ENCODE data around the gene LHPP. TPM values are rescaled to one million over a fixed set of nuclear protein-coding genes. Genes with fewer than 3 reads are reported as not detected.

Gene LHPP
- total RNA-seq, 1 donor from 2014 or later, result 4.2 TPM

DNA sequence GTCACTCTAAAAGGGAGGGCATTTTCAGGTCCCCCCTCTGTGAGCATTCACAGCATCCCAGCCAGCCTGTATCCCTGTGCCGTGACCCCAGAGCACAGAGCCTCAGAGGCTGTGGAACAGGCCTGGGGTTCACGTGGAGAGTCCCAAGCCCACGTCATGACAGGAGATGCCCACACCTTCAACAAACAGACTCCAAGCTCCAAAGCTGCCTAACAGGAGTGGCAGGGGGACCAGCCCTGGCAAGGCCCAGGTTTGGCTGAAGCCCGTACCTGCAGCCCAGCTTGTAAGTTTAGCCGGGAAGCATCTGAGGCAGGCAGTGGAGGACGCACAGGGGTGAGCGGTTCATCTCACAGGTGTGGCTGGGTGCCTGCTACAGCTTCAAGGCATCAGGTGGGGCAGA is 33.5 kb downstream of the LHPP start:
- DNase-seq (ENCODE audit: low spot score), result no peak
- no peak overlapping the region for H3K4me3 Mint-ChIP-seq (ENCODE audit: unreplicated experiment)
- TF ChIP-seq, protein P1, sequence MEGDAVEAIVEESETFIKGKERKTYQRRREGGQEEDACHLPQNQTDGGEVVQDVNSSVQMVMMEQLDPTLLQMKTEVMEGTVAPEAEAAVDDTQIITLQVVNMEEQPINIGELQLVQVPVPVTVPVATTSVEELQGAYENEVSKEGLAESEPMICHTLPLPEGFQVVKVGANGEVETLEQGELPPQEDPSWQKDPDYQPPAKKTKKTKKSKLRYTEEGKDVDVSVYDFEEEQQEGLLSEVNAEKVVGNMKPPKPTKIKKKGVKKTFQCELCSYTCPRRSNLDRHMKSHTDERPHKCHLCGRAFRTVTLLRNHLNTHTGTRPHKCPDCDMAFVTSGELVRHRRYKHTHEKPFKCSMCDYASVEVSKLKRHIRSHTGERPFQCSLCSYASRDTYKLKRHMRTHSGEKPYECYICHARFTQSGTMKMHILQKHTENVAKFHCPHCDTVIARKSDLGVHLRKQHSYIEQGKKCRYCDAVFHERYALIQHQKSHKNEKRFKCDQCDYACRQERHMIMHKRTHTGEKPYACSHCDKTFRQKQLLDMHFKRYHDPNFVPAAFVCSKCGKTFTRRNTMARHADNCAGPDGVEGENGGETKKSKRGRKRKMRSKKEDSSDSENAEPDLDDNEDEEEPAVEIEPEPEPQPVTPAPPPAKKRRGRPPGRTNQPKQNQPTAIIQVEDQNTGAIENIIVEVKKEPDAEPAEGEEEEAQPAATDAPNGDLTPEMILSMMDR (IDR thresholded peaks at IDR 0.05; ENCODE audit: unreplicated experiment), result no peak
- H3K27ac Mint-ChIP-seq (ENCODE audit: unreplicated experiment), result no peak overlapping the region
- peaks cover 2% of the 10 kb centered on the region for H3K27me3 Mint-ChIP-seq (ENCODE audit: unreplicated experiment)
- H3K4me1 Mint-ChIP-seq (ENCODE audit: unreplicated experiment), result peaks cover 6% of the 10 kb centered on the region
- no peaks in the 10 kb centered on the region for H3K36me3 Mint-ChIP-seq (ENCODE audit: low read depth, unreplicated experiment)
- no peaks in the 10 kb centered on the region for H3K9me3 Mint-ChIP-seq (ENCODE audit: unreplicated experiment)

DNA sequence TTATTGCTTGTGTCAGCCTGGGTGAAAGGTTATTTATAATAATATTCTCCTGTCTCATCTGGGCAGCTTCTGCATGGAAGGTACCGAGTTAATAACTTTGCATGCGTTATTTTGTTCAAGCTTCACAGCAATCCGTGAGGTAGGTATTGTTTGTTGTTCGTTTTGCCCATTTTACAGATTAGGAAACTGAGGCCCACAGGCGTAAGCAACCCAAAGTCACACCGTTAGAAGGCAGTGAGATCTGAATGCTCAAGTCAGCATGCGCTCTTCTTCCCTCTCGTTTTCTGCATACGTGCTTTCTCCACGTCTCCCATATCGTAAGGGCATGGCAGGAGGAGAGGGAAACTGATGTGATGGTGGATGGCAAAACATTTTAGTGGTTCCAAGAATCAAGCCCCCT is 34.1 kb downstream of the LHPP start:
- Mint-ChIP-seq H3K4me3 (ENCODE audit: unreplicated experiment) (no peak overlapping the region), H3K27ac (ENCODE audit: unreplicated experiment) (no peak overlapping the region), H3K4me1 (ENCODE audit: unreplicated experiment) (peaks cover 6% of the 10 kb centered on the region), H3K36me3 (ENCODE audit: low read depth, unreplicated experiment) (peaks cover 2% of the 10 kb centered on the region), H3K9me3 (ENCODE audit: unreplicated experiment) (no peaks in the 10 kb centered on the region), H3K27me3 (ENCODE audit: unreplicated experiment) (peaks cover 2% of the 10 kb centered on the region)
- no peak for DNase-seq (ENCODE audit: low spot score)
- TF ChIP-seq, protein P1 (IDR thresholded peaks at IDR 0.05; ENCODE audit: unreplicated experiment), result no peak

DNA sequence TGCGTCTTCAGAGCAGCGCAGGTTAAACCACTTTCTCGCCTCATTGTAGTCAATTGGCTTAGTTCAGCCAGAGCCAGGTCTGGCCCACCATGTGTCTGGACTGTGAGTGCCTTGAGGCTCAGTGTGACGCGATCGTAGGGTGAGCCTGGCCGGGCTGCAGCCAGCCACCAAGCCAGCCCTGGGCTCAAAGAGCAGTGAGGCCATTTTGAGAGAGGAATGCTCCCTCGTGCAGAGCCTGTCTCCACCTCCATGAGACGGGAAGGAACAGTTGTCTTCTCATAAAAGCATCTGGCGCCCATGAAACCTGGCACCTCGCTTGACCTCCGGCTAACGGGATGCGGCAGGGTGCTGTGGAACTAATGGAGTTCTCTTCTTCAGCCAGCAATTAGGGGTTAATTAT is 34.5 kb downstream of the LHPP start:
- H3K9me3 Mint-ChIP-seq (ENCODE audit: unreplicated experiment), result no peaks in the 10 kb centered on the region

DNA sequence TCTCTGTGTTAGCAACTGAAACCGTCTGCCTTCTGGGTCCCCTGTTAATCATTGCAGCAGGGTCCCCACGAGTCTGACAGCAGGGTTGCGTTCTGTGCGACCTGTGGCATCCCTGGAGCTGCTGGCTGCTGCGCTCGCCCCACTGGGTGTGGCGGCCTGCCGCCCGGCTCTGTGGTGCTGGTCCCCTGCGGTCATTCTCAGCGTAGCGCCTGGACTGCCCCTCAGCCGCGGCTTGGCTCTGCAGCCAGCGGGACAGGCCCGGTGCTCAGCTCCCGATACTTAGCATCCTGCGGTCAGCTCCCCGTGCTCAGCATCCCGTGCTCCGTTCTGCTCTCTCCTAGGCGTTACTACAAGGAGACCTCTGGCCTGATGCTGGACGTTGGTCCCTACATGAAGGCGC is 35.0 kb downstream of the LHPP start:
- Mint-ChIP-seq H3K27ac (ENCODE audit: unreplicated experiment) (no peak overlapping the region), H3K36me3 (ENCODE audit: low read depth, unreplicated experiment) (peaks cover 5% of the 10 kb centered on the region), H3K4me3 (ENCODE audit: unreplicated experiment) (no peak overlapping the region), H3K27me3 (ENCODE audit: unreplicated experiment) (peaks cover 2% of the 10 kb centered on the region), H3K4me1 (ENCODE audit: unreplicated experiment) (peaks cover 6% of the 10 kb centered on the region), H3K9me3 (ENCODE audit: unreplicated experiment) (no peaks in the 10 kb centered on the region)
- no peak for DNase-seq (ENCODE audit: low spot score)
- TF ChIP-seq, protein P1 (IDR thresholded peaks at IDR 0.05; ENCODE audit: unreplicated experiment), result no peak

More for the DNA sequence above, 34.5 kb downstream of the LHPP start:
- no peak overlapping the region for H3K27ac Mint-ChIP-seq (ENCODE audit: unreplicated experiment)
- no peak for DNase-seq (ENCODE audit: low spot score)
- peaks cover 2% of the 10 kb centered on the region for H3K27me3 Mint-ChIP-seq (ENCODE audit: unreplicated experiment)
- peaks cover 6% of the 10 kb centered on the region for H3K4me1 Mint-ChIP-seq (ENCODE audit: unreplicated experiment)
- TF ChIP-seq, protein P1 (IDR thresholded peaks at IDR 0.05; ENCODE audit: unreplicated experiment), result no peak
- no peak overlapping the region for H3K4me3 Mint-ChIP-seq (ENCODE audit: unreplicated experiment)
- H3K36me3 Mint-ChIP-seq (ENCODE audit: low read depth, unreplicated experiment), result peaks cover 5% of the 10 kb centered on the region

DNA sequence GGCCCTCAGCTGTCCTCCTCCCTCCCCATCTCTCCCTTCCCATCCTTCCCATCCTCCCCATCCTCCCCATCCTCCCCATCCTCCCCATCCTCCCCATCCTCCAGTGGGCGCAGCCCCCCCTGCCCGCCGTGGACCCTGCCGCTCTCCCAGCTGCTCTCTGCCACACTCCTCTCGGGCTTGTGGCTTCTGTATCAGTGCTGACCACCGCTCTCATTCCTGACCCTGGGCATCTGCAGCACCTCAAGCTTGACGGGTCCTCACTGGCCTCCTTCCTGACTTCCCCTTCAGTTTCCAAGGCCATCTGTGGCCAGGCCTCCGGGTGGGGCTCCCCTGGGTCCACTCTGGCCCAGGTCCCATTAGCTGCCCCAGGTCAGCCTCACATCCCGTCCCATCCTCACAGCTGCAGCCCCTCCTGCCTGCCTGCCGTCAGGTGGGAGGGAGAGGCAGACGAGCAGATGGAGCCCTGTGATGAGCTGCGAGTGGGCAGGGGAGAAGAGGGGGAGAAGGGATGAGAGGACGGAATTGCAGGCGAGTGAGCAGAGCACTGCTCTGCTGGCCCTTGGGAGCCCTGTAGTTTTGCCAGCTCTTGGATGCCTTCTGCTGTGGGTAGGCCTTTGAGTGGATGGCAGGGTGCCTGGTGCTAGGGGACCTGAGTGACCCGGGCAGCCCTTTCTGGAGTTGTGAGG is 35.7 kb downstream of the LHPP start:
- DNase-seq (ENCODE audit: low spot score), result no peak
- Mint-ChIP-seq H3K9me3 (ENCODE audit: unreplicated experiment) (no peaks in the 10 kb centered on the region), H3K36me3 (ENCODE audit: low read depth, unreplicated experiment) (peaks cover 5% of the 10 kb centered on the region), H3K27me3 (ENCODE audit: unreplicated experiment) (peaks cover 2% of the 10 kb centered on the region), H3K4me1 (ENCODE audit: unreplicated experiment) (peaks cover 6% of the 10 kb centered on the region), H3K4me3 (ENCODE audit: unreplicated experiment) (no peak overlapping the region), H3K27ac (ENCODE audit: unreplicated experiment) (no peak overlapping the region)
- TF ChIP-seq, protein P1 (IDR thresholded peaks at IDR 0.05; ENCODE audit: unreplicated experiment), result no peak

Data from endothelial cell (in vitro differentiated cells).